Measurements from ENCODE around the gene MICAL2.

MICAL2 gene

GRCh38 chr11:12076840-12077534 lies 33.4 kb upstream of the MICAL2 start:
- no peak for DNase-seq (ENCODE audit: low read depth)

GRCh38 chr11:12077535-12078280 lies 32.7 kb upstream of the MICAL2 start:
- no peak for DNase-seq (ENCODE audit: low read depth)

- peak; percentile 95 for DNase-seq (ENCODE audit: low read depth)
These were observed 30.4 kb upstream of the MICAL2 start for GRCh38 chr11:12079726-12080556.

GRCh38 chr11:12083380-12083779 lies 27.0 kb upstream of the MICAL2 start:
- no peak for DNase-seq (ENCODE audit: low read depth)

GRCh38 chr11:12084256-12084655 lies 26.1 kb upstream of the MICAL2 start:
- no peak for DNase-seq (ENCODE audit: low read depth)

- no peak for DNase-seq (ENCODE audit: low read depth)
These were observed 24.8 kb upstream of the MICAL2 start for GRCh38 chr11:12085371-12086251.

- DNase-seq (ENCODE audit: low read depth) = peak; percentile 96
These were observed 23.9 kb upstream of the MICAL2 start for GRCh38 chr11:12086271-12087074.

- no peak for DNase-seq (ENCODE audit: low read depth)
These were observed 23.1 kb upstream of the MICAL2 start for GRCh38 chr11:12087075-12088004.

- DNase-seq (ENCODE audit: low read depth) = no peak
These were observed 22.3 kb upstream of the MICAL2 start for GRCh38 chr11:12088047-12088481.

- DNase-seq (ENCODE audit: low read depth) = no peak
These were observed 21.9 kb upstream of the MICAL2 start for GRCh38 chr11:12088531-12088930.

GRCh38 chr11:12089041-12089440 lies 21.3 kb upstream of the MICAL2 start:
- no peak for DNase-seq (ENCODE audit: low read depth)

GRCh38 chr11:12089473-12089872 lies 20.9 kb upstream of the MICAL2 start:
- no peak for DNase-seq (ENCODE audit: low read depth)

GRCh38 chr11:12090061-12090591 lies 20.3 kb upstream of the MICAL2 start:
- DNase-seq (ENCODE audit: low read depth) = no peak

GRCh38 chr11:12090761-12091258 lies 19.6 kb upstream of the MICAL2 start:
- DNase-seq (ENCODE audit: low read depth) = no peak

- DNase-seq (ENCODE audit: low read depth) = no peak
These were observed 18.3 kb upstream of the MICAL2 start for GRCh38 chr11:12091956-12092558.

- DNase-seq (ENCODE audit: low read depth) = no peak
These were observed 17.7 kb upstream of the MICAL2 start for GRCh38 chr11:12092714-12093113.

- DNase-seq (ENCODE audit: low read depth) = no peak
These were observed 15.3 kb upstream of the MICAL2 start for GRCh38 chr11:12094872-12095800.

- no peak for DNase-seq (ENCODE audit: low read depth)
These were observed 13.2 kb upstream of the MICAL2 start for GRCh38 chr11:12097219-12097618.

Data from non-pigmented ciliary epithelial cell (primary cell).